ENCODE data around the gene TRIM24. TPM values are rescaled to one million over a fixed set of nuclear protein-coding genes. Genes with fewer than 3 reads are reported as not detected.

The TRIM24 gene
- total RNA-seq, 1 donor from 2014 or later = 16.4 TPM

DNA sequence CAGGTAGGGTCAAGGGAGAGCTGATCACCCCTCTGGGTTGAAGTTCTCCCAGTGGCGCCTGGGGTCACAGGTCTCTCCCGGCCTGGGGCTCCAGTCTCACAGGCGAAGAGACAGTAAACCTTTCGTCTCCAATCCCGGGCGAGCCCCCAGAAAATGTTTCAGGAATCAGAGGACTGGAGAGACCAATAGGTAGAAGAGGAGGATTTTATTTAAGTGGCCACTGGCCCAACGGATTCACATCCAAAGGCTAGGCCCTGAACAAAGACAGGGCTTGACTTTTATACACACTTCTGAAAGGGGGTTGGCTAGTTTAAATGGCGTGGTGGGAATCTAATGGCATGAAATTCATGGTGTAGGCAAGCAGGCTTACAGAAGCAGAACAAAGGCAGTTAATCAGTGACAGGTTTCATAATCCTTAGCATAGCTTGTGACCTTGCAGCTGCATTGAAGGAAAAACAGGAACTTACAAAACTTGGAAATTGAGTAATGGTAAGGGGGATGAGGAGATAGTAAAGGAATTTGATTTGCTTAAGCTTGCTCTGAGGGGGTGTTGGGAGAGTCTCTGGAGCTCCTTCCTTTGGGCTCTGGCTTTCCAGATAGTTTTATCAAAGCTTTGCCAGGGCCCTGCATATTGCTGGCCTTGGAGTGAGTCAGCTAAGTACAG, 105.5 kb downstream of the TRIM24 start:
- peak; percentile 61 for ATAC-seq
- peak; percentile 53 for DNase-seq (ENCODE audit: low spot score)

DNA sequence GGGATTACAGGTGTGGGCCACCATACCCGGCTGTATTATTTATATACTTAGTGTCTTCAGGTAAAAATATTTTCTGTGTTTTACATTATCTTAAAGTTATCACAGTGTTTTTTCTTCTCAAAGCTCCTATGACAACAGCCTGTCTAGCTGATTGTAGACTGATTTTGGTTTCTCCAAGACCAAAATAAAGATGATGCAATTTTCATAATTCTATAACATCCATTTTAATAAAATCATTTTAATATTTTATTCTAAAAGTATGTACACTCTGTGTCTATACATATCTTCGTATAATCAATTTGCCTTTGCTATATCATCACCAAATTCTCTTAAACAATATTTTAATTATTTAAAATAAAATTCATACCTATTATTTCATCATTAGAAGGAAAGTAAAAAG, 108.6 kb downstream of the TRIM24 start:
- ATAC-seq = no peak
- no peak for DNase-seq (ENCODE audit: low spot score)

DNA sequence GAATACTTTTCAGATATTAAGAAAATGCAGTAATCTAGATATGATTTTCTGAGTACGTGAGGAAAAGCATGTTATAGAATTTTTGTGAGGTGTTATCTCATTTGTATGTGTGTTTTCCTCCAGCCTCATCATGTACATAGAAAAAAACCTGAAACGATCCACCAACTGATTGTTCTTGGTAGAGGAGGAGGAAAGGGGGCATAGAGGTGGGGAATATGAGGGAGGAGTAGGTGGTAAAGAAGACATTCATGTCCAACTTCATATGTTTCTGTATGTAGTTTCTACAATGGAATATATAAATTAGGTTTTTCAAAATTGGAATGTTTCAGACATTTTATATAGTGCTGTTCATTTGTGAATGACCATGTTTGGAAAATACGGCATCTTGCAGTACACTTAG, 109.4 kb downstream of the TRIM24 start:
- DNase-seq (ENCODE audit: low spot score) (no peak), ATAC-seq (no peak)

DNA sequence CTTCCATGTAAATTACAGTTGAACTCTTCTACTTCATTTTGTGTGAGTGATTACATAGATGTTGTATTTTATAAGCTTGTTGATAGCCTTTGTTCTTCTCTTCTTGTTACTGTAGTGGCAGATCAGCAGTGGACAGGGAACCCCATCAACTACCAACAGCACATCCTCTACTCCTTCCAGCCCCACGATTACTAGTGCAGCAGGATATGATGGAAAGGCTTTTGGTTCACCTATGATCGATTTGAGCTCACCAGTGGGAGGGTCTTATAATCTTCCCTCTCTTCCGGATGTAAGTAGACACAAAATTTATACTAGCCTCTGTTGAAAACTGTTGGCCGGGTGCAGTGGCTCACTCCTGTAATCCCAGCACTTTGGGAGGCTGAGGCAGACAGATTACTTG, 110.7 kb downstream of the TRIM24 start:
- ATAC-seq = no peak
- DNase-seq (ENCODE audit: low spot score) = no peak

DNA sequence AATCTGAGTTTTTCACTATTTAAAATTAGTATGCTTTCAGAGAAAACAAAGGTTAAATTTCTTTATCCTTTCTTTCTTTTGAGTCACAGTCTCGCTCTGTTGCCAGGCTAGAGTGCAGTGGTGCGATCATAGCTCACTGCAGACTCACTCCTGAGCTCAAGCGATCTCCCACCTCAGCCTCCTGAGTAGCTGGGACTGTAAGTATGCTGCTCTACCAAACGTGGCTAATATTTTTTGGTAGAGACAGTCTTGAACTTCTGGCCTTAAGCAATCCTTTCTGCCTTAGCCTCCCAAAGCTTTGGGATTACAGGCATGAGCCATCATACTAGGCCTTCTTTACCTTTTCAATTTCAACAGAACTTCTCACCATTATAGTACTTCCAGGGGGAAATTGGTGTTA, 113.7 kb downstream of the TRIM24 start:
- no peak for DNase-seq (ENCODE audit: low spot score)
- ATAC-seq = no peak

DNA sequence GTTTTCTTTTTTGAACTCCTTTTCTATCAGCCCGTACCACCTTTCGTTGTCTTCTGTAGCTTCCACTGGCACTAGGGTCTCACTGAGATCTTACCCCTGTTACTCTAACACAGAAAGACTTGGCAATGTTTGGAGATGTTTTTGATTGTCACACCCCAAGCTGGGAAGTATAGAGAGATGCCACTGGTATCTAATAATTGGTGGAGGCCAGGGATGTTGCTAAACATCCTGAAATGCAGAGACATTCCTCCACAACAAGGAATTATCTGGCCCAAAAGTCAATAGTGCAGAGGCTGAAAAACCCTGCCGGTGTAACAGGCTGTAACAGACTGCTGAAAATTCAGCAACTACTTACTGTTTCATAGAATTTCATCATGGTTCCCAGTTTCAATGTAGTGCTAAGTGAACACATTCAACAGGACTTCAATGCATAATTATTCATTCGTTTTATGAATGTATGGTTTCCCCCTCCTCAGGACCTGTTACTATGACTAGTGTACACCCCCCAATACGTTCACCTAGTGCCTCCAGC, 115.9 kb downstream of the TRIM24 start:
- DNase-seq (ENCODE audit: low spot score) = no peak

DNA sequence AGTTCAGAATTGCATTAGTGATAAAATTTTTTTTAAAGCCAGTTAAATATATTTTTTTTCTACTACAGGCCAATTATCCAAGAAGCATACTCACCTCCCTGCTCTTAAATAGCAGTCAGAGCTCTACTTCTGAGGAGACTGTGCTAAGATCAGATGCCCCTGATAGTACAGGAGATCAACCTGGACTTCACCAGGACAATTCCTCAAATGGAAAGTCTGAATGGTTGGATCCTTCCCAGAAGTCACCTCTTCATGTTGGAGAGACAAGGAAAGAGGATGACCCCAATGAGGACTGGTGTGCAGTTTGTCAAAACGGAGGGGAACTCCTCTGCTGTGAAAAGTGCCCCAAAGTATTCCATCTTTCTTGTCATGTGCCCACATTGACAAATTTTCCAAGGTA, 119.1 kb downstream of the TRIM24 start:
- no peak for DNase-seq (ENCODE audit: low spot score)
- ATAC-seq = no peak

More for the DNA sequence above, 115.9 kb downstream of the TRIM24 start:
- no peak for ATAC-seq

DNA sequence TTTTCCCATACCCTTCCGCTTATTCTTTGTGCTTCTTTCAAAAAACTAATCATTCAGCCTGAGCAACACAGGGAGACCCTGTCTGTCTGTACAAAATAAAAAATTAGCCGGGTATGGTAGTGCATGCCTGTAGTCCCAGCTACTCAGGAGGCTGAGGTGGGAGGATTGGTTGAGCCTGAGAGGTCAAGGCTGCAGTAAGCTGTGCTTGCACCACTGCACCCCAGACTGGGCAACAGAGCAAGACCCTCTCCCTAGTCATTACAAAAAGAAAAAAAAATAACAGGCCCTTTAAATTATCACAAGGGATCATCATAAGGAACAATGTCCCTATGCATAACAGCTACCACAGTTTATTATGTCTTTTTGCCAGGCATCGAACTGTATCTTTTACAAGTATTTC, 119.6 kb downstream of the TRIM24 start:
- no peak for ATAC-seq
- DNase-seq (ENCODE audit: low spot score) = no peak

DNA sequence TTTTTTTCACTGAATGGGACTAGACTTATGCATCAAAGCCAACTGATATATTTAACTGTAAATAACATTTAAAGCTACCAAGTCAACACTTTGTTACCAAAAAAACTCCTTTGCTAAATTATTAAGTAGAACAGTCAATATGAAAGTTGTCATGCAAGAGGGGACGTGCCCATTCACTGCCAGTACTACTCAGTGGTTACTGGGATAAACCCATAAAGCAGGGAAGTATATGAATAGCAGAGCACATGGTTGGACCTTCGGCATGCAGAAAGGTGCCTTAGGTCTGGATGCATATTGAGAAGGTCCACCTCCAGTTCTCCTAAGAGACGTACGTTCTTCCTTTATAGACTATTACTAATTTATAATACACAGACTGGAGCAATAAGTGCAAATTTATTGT, 121.0 kb downstream of the TRIM24 start:
- DNase-seq (ENCODE audit: low spot score) (no peak), ATAC-seq (no peak)

DNA sequence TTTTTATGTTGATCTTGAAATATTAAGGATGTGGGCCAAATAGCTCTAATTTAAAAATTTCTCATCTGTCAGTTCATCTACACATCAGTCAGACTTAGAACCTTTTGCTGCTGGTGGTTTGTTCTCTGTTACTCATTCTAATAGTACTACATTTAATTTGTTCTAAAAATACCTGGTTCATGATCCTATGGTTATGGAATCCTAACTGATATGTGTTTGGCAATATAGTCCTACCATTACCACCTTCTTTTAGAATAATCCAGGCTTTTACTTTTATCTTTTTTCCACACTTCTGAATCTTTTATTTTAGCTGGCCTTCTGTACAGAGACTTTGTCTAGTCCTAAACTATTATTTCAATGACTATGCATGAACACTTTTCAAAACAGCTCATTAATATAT, 124.2 kb downstream of the TRIM24 start:
- no peak for ATAC-seq
- DNase-seq (ENCODE audit: low spot score) = no peak

DNA sequence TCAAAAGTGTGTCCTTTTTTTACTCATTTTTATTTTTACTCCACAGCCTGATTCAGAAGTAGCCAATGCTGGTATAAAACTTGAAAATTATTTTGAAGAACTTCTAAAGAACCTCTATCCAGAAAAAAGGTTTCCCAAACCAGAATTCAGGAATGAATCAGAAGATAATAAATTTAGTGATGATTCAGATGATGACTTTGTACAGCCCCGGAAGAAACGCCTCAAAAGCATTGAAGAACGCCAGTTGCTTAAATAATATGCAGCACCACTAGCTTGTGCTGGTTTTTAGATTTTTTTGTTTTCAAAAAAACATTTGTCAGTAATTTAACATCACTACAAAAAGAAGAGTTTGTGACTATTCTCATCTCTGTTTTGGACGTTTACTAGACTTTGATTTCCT, 124.6 kb downstream of the TRIM24 start:
- DNase-seq (ENCODE audit: low spot score) (no peak), ATAC-seq (no peak)

DNA sequence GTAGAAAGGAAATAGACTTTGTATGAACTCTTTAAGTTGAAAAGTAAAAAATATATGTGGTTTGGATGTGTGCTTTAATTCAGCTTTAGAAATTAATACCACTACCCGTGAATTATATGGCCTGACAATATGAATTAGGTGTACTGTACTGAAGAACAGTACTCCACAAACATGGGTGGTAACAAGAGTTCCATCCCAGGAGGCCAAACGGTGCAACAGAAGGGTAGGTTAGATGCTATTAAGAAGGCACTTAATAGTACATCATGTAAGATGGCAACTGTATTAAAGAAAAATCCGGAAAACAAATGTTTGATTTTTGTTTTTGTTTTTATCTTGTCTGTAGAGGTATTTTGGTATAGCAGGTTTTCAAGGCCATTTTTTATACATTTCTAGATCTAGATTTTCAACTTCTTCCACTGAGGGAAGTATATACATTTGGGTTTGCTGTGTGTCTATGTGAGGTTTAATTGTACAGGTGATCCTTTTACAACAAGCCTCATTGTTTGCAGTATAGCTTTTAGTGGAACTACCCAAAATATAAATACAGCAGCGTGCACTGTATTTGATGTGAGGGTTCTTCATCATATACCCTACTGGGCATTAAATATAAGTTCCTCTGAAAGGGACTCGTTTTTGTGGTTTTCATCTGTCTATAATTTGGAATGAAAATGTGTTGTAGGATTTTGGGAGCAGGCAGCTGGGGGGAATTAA, 125.4 kb downstream of the TRIM24 start:
- ATAC-seq (no peak), DNase-seq (ENCODE audit: low spot score) (no peak)

DNA sequence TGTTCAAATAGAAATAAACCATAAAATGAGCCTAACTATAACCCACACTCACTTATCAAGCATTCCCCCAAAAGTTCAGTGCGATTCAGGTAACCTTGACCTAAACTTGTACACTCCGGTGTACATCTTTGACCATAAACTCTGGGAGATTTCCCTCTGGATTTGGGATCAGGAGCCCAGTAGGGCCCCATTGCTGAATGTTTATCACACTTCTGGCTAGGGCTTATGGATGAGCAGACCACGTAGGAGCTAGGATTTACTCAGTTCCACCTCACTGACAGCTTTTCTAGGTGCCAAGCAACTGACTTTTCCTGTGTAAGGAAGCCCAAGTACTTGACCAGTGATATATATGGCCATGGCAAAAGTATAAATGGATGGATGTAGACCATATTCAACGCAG, 127.4 kb downstream of the TRIM24 start:
- ATAC-seq = no peak
- DNase-seq (ENCODE audit: low spot score) = no peak

DNA sequence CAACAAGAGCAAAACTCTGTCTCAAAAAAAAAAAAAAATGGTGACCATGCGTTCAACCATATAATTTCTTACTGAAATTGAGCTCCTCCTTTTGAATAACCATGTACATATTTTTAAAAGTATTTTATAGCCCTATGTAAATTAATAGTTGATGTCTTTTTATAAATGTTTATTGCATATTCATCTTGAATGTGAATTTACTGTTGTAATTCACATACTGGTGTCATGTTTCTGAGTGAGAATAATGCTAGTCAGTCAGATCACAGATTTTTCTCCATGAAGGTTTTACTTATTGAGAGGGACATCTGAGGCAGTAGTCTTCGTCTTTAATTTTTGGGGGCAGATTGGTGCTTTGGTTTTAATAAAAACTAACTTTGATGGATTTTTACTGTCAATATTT, 128.9 kb downstream of the TRIM24 start:
- DNase-seq (ENCODE audit: low spot score) (no peak), ATAC-seq (no peak)

DNA sequence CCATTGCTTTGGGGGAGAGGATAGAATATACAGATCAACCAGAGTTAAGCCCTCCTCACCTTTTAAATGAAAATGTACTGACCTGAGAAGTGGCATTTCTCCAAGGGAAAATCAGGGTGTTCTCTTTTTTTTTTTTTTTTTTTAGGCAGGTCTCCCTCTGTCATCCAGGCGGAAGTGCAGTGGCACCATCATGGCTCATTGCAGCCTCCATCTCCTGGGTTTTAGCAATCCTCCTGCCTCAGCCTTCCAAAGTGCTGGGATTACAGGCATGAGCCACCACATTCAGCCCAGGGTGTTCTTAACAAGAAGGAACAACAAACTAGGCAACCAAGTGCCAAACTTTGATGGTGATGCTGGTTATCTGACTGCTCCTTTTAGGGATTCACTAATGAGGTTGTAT, 130.1 kb downstream of the TRIM24 start:
- ATAC-seq (no peak), DNase-seq (ENCODE audit: low spot score) (no peak)

DNA sequence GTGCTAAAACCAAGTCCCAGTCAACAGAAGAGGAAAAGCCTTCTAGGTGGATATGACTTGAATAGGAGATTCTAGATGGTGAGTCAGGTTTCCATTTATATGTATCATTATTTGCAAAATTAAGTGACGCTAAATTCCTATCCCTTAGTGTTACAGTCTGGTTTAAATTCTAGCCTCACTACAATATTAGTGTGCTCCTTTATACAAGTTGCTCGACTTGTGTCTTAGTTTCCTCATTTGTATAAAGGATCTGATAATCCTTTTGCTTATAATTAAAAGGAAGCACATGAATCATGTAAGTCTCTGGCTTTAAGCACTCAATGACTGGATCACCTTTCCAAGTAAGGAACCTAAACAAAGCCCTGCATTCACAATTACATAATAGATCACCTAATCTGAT, 135.4 kb downstream of the TRIM24 start:
- ATAC-seq (no peak), DNase-seq (ENCODE audit: low spot score) (no peak)

DNA sequence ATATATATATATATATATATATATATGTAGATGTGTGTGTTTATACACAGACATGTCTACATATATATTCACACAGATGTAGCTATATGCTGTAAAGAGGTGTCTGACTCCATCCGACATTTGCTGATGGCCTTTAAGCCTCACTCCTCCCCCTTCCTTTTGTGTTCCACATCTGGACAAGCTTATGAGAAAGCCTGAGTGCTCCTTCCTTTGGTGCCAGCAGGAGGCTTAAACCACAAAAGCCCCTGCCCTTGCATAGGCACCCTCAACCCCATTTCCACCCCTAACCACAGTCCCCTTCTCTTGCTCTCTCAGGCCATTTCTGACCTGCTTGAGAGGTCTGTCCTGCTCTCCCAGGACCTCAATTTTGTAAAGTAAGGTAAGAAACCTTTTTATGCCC, 142.4 kb downstream of the TRIM24 start:
- DNase-seq (ENCODE audit: low spot score) (no peak), ATAC-seq (no peak)

DNA sequence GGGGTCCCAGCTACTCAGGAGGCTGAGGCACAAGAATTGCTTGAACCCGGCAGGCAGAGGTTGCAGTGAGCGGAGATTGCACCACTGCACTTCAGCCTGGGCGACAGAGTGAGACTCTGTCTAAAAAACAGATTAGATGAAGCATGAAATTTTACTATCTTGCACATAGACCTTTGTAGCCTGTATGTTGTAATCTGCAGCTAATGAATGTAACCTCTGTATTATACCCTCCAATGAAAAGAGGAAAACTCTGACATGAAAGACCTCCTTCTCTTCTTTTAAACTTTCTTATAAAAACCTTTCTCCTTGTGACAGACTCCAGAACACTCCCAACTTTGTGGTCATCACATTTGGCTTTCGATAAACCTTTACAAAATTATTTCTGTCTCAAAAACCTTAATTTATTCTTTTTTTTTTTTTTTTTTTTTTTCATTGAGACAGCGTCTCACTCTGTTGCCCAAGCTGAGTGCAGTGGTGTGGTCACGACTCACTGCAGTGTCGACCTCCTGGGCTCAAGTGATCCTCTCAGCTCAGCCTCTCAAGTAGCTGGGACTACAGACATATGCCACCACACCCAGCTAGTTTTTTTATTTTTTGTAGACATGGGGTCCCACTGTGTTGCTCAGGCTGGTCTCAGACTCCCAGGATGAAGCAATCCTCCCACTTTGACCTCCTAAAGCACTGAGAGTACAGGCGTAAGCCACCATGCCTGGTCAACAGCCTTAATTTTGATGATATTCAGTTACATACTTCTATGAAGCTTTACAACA, 143.7 kb downstream of the TRIM24 start:
- ATAC-seq = peak; percentile 96

DNA sequence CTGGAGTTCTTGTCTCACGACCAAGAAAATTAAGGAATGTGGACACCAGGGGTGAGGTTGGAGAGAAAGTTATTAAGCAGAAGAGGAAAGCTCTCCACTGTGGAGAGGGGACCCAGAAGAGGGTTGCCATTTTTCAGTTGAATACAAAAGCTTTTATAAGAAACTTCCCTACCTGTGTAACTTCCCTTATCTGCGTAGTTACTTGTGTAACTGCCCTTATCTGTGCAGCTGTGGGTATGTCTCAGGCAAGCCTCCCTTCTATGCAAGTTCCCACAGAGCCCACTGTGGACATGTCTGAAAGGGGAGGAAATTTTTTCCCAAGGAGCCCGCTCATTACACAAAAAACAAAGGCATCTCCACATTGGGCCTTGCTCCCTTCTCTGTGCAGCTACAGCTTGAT, 146.2 kb downstream of the TRIM24 start:
- DNase-seq (ENCODE audit: low spot score) (no peak), ATAC-seq (no peak)

More for the DNA sequence above, 143.7 kb downstream of the TRIM24 start:
- DNase-seq (ENCODE audit: low spot score) = peak; percentile 52

DNA sequence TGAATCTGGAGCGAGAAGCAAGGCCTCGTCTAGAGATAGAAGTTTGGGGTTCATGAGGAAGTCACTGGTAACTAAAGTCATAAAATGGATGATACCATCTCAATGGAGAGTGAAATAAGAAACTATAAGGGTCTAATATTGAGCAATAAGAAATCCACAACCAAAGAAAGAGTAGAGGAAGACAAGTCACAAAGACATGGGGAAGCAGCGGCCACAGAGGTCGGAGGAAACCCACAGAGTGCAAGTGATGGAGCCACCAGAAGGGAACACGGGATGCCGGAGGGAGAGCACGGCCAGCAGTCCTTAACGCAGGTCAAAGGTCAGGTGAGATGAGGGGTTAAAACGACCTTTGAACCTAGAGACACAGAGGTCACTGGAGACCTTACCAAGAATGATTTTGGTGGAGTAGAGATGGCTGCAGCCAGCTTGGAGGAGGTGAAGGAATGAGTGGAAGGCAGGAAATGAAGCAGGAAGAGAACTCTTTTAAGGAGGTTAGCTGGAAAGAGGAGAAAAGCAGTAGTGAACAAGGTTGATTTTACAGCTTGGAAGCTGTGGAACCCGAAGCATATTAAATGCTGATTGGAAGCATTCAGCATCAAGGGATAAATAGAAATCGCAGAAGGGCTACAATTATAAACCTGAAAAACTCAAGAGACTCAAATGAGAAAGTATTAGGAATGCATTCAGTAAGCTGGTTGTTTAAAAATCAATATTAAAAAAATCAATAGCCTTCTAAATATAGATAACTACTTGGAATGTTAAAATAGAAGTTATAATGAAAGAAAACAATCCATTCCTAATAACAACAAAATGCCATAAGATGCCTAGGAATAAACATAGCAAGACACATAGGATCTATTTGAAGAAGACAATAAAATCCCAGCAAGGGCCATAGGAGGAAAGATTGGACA, 147.4 kb downstream of the TRIM24 start:
- DNase-seq (ENCODE audit: low spot score) (no peak), ATAC-seq (no peak)

DNA sequence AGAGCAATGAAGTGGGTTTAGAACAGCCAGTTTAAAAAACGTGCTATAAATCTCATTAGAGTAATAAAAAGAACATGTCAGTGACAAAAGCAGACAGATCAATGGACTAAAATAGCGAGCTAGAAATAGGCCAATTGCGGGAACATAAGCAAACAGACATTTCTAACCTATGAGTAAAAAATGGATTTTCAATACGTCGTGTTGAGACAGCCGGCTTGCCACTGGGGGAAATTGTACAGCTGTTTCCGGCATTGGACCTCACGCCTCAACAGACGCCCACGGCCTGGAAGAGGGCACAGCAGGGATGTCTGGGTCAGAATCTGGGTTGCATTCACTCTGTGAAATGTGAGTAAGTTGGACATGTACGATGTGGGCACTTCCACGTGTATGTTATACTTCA, 148.2 kb downstream of the TRIM24 start:
- DNase-seq (ENCODE audit: low spot score) (no peak), ATAC-seq (no peak)
